ENCODE data around the gene CDKN1C.

- TF ChIP-seq CTCF (IDR thresholded peaks at IDR 0.05; ENCODE audit: insufficient read depth, low read length): no peak
- TF ChIP-seq POLR2AphosphoS5 (IDR thresholded peaks at IDR 0.05; ENCODE audit: low read depth): no peak
- TF ChIP-seq REST (IDR thresholded peaks at IDR 0.05; ENCODE audit: insufficient replicate concordance, low read depth): no peak
Observed at GRCh38 chr11:2904153-2905052, 18.8 kb upstream of the CDKN1C start.
